Ovary (tissue), 3 donors: ENCODE results near the gene SORL1.

Experiments
- EP300 ChIP-seq: sonication (generic); formaldehyde crosslinking; IDR thresholded peaks from one replicate; pipeline ENCODE4 v1.6.1; 2017; ENCODE audit warnings: antibody characterized with exemption
- POLR2A ChIP-seq: fragments of 450-650 bp; IDR thresholded peaks from one replicate; pipeline ENCODE4 v1.6.1; 2017; ENCODE audit warnings: antibody characterized with exemption, mild to moderate bottlenecking, moderate library complexity
- TF ChIP-seq, protein P1 (sequence below), 3 donors: fragments of 450-650 bp in 2 of 3; fragments of 200-600 bp in 1 of 3; IDR thresholded peaks; one replicate each; pipeline versions ENCODE4 v1.5.1 to v1.8.0; 2016 to 2022; ENCODE audit warnings: antibody characterized with exemption in 3 of 3, mild to moderate bottlenecking in 1 of 3
- donor health status: DM: no; HTN: no; CAD: no.

DNA sequence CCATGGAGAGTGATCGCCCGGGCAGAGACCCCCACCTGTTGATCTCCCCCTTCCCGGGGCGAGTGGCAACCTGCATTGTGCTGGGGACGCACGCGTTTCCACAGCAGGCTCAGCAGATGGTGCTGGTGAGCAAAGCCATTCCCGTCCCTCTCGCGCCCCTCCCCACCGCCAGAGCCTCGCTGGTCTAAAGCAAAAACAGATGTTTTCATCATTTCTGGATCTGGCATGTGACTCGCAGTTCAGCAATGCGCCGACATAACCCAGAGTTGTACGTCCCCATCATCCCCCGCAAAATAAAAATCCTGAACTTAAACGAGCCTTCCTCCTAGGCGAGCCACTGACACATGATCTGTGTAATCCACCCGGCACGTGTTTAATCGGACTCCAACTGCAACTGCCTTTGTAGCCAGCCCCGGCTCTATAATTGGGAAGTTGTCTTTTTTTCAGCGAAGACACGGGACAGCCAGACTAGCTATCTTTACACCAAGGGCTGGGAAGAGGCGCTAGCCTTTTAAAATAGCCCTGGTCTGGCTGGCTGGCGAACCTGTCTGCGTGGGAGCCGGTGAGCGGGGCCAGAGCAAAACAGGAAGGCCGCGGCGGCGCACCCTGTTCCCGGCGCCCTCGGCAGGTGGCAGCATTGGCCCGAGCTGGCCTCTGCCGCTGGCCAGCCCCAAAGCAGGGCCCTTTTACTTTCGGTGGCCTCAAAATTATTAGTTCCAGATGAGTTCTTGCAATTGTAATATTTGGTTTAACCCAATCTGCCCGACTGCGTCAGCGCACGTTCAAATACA is 203.6 kb downstream of the SORL1 start:
- TF ChIP-seq EP300 (peak; percentile 52), POLR2A (peak; percentile 10)
- TF ChIP-seq, protein P1, sequence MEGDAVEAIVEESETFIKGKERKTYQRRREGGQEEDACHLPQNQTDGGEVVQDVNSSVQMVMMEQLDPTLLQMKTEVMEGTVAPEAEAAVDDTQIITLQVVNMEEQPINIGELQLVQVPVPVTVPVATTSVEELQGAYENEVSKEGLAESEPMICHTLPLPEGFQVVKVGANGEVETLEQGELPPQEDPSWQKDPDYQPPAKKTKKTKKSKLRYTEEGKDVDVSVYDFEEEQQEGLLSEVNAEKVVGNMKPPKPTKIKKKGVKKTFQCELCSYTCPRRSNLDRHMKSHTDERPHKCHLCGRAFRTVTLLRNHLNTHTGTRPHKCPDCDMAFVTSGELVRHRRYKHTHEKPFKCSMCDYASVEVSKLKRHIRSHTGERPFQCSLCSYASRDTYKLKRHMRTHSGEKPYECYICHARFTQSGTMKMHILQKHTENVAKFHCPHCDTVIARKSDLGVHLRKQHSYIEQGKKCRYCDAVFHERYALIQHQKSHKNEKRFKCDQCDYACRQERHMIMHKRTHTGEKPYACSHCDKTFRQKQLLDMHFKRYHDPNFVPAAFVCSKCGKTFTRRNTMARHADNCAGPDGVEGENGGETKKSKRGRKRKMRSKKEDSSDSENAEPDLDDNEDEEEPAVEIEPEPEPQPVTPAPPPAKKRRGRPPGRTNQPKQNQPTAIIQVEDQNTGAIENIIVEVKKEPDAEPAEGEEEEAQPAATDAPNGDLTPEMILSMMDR (IDR thresholded peaks at IDR 0.05), result peak; percentile 92 to 95 (median 95)
